Measurements from ENCODE around the gene ELAC2. TPM values are rescaled to one million over a fixed set of nuclear protein-coding genes. Genes with fewer than 3 reads are reported as not detected.

The ELAC2 gene
- polyA plus RNA-seq, 1 donor from 2014 or later: 34.6 TPM

GRCh38 chr17:13003927-13004326 lies 13.9 kb downstream of the ELAC2 start:
- H3K27ac ChIP-seq (ENCODE audit: low read length): no peak overlapping the region
- H3K27me3 ChIP-seq (ENCODE audit: insufficient read depth, low read depth, low read length): no peaks in the 10 kb centered on the region
- H3K4me2 ChIP-seq (ENCODE audit: low read length): no peak overlapping the region
- no peaks in the 10 kb centered on the region for H4K20me1 ChIP-seq (ENCODE audit: insufficient read depth)
- H3K36me3 ChIP-seq (ENCODE audit: insufficient read depth, low read length): peaks cover 8% of the 10 kb centered on the region
- TF ChIP-seq CTCF (IDR thresholded peaks at IDR 0.05; ENCODE audit: poor library complexity, severe bottlenecking) (no peak), EZH2 (IDR thresholded peaks at IDR 0.05; ENCODE audit: borderline replicate concordance, insufficient read depth, low read length, poor library complexity, severe bottlenecking) (no peak), MXI1 (conservative IDR thresholded peaks at IDR 0.05; ENCODE audit: poor library complexity, severe bottlenecking) (no peak), SMC3 (conservative IDR thresholded peaks at IDR 0.05; ENCODE audit: poor library complexity) (no peak), TAF1 (IDR thresholded peaks at IDR 0.05; ENCODE audit: low read depth) (no peak), EP300 (conservative IDR thresholded peaks at IDR 0.05; ENCODE audit: poor library complexity, severe bottlenecking) (no peak), POLR2AphosphoS5 (IDR thresholded peaks at IDR 0.05) (no peak), REST (IDR thresholded peaks at IDR 0.05; ENCODE audit: borderline replicate concordance) (no peak), RAD21 (conservative IDR thresholded peaks at IDR 0.05) (no peak)
- no peaks in the 10 kb centered on the region for H3K9me2 ChIP-seq (ENCODE audit: insufficient read depth, low read length)
- no peak overlapping the region for H3K9ac ChIP-seq (ENCODE audit: low read length)
- no peak overlapping the region for H2AFZ ChIP-seq (ENCODE audit: low read depth, low read length)
- H3K4me3 ChIP-seq (ENCODE audit: low read length): no peak overlapping the region
- H3K9me3 ChIP-seq (ENCODE audit: low read length): no peaks in the 10 kb centered on the region
- H3K79me2 ChIP-seq (replicated peaks; ENCODE audit: insufficient read depth, low read length): no peaks in the 10 kb centered on the region
- no peaks in the 10 kb centered on the region for H3F3A ChIP-seq (ENCODE audit: insufficient read depth, low read length, poor library complexity, severe bottlenecking)

GRCh38 chr17:13003454-13003851 lies 14.4 kb downstream of the ELAC2 start:
- no peak overlapping the region for H2AFZ ChIP-seq (ENCODE audit: low read depth, low read length)

More at GRCh38 chr17:13003454-13003851, 14.4 kb downstream of the ELAC2 start:
- Histone ChIP-seq H3K4me2 (ENCODE audit: low read length) (no peak overlapping the region), H3F3A (ENCODE audit: insufficient read depth, low read length, poor library complexity, severe bottlenecking) (no peaks in the 10 kb centered on the region), H3K27me3 (ENCODE audit: insufficient read depth, low read depth, low read length) (no peaks in the 10 kb centered on the region), H3K9me2 (ENCODE audit: insufficient read depth, low read length) (no peaks in the 10 kb centered on the region), H4K20me1 (ENCODE audit: insufficient read depth) (no peaks in the 10 kb centered on the region), H3K4me3 (ENCODE audit: low read length) (no peak overlapping the region), H3K9ac (ENCODE audit: low read length) (no peak overlapping the region), H3K79me2 (replicated peaks; ENCODE audit: insufficient read depth, low read length) (no peaks in the 10 kb centered on the region), H3K9me3 (ENCODE audit: low read length) (no peaks in the 10 kb centered on the region), H3K27ac (ENCODE audit: low read length) (no peak overlapping the region), H3K36me3 (ENCODE audit: insufficient read depth, low read length) (peaks cover 8% of the 10 kb centered on the region)
- no peak for TF ChIP-seq SMC3 (conservative IDR thresholded peaks at IDR 0.05; ENCODE audit: poor library complexity)
- TF ChIP-seq CTCF (IDR thresholded peaks at IDR 0.05; ENCODE audit: poor library complexity, severe bottlenecking): peak; percentile 15
